DMS 273 (cell line): ENCODE measurements around the gene OR5H14.
"Not testable (repeated sequence)": the region's sequence is repeated elsewhere in the genome, so short reads cannot be mapped to it uniquely, and the experiment has no call there.

Experiments
- DNase-seq: peaks from one replicate; lab custom pipeline; 2025; ENCODE audit not compliant: unreplicated experiment; lab: John Stamatoyannopoulos, UW

OR5H14 gene

DNA sequence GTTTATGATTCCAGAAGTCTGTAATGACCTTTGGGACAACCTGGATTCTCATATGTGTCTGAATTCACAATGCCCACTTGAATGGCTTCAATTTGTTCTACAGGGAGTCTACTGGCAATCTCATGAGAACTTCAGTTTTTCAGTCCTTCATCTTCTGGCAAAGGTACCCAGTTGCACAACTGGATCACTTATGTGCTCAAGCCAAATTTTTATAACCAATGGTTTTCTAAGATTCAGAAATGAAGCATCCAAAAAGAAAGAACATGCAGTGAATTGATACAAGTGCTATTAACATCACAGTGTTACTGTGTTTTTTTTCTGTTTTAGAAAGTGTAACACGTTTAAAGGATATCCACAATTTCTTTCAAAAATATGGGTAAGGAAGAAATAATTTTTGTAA is at the start of gene OR5H14:
Gene OR5H14 (plus strand): TSS at position 301 of the 400 bp plus-strand sequence. CDS start 1,907 bp downstream, outside the sequence.
- DNase-seq, result no peak

DNA sequence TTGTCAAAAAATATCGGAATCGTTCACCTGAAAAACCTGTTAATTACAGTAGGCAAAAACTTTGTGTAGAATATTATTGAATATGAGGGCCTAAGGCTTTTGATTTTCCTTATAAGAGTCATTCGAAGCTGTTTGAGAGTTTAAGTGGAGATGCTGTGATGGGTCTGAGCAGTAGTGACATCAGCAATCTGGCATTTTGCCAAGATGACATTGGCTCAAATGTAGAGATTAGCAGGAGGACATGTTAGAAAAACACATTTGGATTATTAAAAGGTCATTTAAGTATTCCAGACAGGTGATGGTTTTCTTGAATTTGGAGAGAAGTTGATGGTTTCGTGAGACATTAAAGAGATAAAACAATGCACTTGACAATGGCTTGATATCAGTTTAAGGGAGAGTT is 47.4 kb upstream of the OR5H14 start:
- peak; percentile 7 for DNase-seq

DNA sequence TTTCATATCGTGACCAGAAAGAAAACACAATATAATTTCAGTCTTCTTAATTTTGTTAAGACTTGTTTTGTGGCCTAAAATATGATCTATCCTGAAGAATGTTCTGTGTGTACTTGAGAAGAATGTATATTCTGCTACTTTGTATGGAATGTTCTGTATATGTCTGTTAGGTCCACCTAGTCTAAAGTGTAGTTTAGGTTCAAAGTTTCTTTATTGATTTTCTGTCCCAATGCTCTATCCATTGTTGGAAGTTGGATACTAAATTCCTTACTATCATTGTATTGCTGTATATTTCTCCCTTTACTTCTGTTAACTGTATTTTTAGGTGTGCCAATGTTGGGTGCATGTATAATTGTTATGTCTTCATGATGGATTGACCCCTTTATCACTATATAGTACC is 39.1 kb upstream of the OR5H14 start:
- DNase-seq, result no peak

GRCh38 chr3:98109807-98110549 is 37.3 kb upstream of the OR5H14 start:
- no peak for DNase-seq

GRCh38 chr3:98110550-98110908 is 36.8 kb upstream of the OR5H14 start:
- DNase-seq, result no peak

GRCh38 chr3:98114264-98114663 is 33.0 kb upstream of the OR5H14 start:
- peak; percentile 20 for DNase-seq

- DNase-seq, result no peak
These were observed 31.6 kb upstream of the OR5H14 start for GRCh38 chr3:98115717-98116116.

DNA sequence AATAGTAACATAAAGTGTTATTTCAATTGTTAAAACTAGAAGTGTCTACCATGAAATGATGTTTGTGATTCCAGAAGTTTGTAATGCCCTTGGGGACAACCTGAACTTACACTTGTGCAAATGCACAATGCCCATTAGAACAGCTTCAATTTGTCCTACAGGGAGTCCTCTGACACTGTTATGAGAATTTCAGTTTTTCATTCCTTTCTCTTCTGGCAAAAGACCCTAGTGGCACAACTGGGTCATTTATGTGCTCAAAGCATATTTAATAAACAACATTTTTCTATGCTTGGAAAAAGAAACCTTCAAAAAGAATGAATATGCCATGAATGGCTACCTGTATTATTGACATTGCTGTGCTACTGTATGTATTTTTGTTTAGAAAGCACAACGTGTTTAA is 16.9 kb upstream of the OR5H14 start, which contains the start of gene OR5H1:
Gene OR5H1 (plus strand): TSS at position 301 of the 400 bp plus-strand sequence. CDS start 1,977 bp downstream, outside the sequence.
- DNase-seq, result no peak

GRCh38 chr3:98136631-98137030 is 10.6 kb upstream of the OR5H14 start:
- peak; percentile 8 for DNase-seq

DNA sequence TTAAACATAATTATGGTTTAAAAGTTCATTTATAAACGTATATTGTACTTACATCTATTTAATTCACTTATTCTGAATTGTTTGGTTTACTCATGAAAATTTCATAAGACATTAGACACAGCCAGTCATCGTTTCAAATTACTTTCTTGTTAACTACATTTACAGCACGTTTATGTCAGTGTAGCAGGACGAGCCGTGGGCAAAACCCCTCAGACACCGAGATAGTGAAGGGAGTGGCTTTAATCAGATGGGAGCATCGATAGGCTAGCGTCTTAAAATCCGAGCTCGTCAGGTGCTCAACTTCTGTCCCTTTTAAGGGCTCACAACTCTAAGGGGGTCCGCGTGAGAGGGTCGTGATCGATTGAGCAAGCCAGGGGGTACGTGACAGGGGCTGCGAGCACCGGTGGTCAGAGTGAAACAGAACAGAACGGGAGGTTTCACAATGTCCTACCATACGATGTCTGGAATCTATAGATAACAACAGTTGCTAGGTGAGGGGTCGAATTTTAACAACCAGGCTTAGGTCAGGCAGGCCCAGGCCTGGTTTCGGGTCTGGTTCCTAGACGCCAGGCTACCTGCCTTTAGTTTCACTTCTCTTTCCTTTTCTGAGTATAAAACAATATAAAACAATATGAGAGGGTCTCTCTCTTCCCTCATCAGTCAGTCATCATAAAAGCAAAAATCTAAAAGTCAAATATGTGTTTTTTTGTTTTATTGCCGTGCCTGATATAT is 9.3 kb upstream of the OR5H14 start:
- DNase-seq, result not testable (repeated sequence)

- no peak for DNase-seq
These were observed 6.7 kb upstream of the OR5H14 start for GRCh38 chr3:98140531-98140930.

DNA sequence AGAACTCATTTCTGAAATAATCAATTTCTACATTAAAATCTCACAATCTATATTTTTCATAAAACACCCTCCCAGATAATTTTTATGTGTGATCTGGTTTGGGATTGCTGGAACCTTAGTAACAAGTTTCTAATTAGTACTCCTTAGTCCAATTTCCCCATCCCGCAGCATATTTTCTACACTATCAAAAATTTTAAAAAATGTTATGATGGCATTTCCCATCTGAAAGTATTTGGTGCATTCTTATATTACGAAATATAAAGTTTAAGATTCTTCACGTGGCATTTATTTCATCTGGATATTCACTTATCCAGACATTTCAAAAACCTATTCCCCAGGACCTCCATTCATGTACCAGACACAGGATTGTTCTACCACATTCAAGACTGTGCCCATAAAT is 1.5 kb downstream of the OR5H14 start:
- no peak for DNase-seq

DNA sequence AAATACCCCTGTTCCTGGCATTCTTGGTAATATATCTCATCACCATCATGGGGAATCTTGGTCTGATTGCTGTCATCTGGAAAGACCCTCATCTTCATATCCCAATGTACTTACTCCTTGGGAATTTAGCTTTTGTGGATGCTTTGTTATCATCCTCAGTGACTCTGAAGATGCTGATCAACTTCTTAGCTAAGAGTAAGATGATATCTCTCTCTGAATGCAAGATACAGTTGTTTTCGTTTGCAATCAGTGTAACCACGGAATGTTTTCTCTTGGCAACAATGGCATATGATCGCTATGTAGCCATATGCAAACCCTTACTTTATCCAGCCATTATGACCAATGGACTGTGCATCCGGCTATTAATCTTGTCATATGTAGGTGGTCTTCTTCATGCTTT is 2.2 kb downstream of the OR5H14 start:
- not testable (repeated sequence) for DNase-seq

DNA sequence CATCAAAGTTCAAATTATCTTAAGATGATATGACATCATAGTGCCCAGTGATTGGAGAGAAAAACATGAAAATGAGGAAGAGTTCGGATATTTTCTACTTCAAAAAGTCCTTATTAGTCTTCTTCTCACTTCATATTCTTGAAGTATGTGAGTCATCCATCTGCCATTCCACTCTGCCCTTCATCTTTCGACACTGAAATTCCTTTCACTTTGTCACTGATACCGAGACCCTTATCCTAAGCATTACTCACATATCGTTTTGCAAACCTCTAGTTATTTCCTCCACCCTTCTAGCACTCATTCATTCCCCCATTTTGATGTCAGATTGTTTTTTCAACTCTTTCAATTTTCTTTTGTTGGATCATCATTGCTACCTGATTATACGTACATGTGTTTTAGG is 4.0 kb downstream of the OR5H14 start:
- no peak for DNase-seq

DNA sequence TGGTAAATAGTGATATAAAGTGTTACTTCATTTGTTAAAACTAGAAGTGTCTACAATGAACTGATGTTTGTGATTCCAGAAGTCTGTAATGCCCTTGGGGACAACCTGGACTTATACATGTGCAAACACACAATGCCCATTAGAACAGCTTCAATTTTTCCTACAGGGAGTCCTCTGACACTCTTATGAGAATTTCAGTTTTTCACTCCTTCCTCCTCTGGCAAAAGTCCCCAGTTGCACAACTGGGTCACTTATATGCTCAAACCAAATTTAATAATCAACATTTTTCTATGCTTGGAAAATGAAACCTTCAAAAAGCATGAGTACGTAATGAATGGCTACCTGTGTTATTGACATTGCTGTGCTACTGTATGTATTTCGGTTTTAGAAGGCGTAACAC is 19.1 kb downstream of the OR5H14 start, which contains the start of gene OR5H15:
Gene OR5H15 (plus strand): TSS at position 301 of the 400 bp plus-strand sequence. CDS start 2,004 bp downstream, outside the sequence.
- DNase-seq, result no peak

DNA sequence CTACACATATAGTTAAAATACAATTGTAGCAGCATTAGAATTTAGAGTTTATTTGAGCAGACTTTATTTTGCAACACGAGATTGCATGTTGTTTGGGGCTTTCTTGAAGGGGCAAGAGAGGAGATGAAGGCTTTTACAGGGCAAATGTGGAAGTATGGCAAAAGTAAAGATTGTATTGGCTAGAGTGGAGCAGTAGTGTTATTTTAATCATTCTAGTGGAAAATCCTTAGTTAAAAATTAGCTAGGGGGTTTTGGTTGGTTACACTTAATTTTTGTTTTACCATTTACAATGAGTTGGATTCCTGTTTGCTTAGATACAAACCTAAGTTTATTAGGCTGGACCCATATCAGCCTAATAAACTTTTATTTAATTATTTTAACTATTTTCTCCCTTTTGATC is 23.8 kb downstream of the OR5H14 start:
- DNase-seq, result no peak

DNA sequence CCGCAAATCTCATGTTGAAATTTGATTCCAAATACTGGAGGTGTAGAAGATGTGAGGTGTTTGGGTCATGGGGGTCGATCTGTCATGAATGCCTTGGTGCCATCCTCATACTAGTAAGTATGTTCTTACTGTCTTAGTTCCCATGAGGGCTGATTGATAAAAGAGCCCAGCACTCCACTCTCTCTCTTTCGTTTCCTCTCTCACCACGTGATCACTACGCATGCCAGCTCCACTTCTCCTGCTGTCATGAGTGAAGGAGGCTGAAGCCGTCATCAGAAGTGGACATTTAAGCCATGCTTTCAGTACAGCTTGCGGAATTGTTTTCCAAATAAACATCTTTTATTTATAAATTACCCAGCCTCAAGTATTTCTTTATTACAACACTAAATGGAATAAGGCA is 25.3 kb downstream of the OR5H14 start:
- DNase-seq, result peak; percentile 10

- no peak for DNase-seq
These were observed 33.1 kb downstream of the OR5H14 start for GRCh38 chr3:98180319-98180890.

DNA sequence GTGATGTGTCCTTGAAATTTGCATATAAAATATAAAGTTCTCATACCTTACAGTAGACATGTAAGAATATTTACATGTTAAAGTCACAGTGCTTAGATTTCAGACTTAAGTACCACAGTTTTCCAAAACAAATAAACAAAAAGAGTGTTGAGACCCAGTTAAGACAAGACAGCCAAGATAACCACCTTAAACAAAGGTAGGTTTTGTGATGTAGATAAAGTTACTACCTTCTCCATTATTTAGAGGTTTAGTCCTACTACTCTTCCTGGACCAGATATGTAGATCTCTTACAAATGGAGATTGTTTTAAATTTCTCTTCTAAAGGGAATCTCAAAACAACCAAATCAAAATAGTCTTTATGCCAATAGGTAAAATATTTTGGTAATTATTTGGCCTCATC is 34.9 kb downstream of the OR5H14 start:
- no peak for DNase-seq

DNA sequence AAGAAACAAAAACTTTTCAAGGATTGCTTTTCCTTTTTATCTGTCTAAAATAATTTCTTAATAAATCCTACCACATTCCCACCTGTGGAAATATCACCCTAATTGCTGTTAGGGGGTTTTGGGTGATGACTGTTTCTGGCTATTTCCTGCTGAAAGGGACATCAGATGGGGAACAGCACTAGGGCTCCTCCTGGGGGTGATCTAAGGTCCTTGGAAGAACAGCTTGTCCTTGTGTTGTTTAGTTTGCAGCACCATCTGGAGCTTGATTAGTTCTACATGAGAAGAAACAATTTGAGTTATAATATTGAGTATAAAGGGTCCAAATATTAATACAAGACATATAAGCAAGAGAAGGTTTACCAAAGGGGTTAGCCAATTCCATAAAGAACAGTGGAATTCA is 37.9 kb downstream of the OR5H14 start:
- DNase-seq, result peak; percentile 17

GRCh38 chr3:98188545-98188944 is 41.3 kb downstream of the OR5H14 start:
- peak; percentile 29 for DNase-seq

- not testable (repeated sequence) for DNase-seq
These were observed 43.6 kb downstream of the OR5H14 start for GRCh38 chr3:98190911-98191310.
